CD8-positive, alpha-beta memory T cell (primary cell): Measurements from ENCODE around the gene F11. TPM values are rescaled to one million over a fixed set of nuclear protein-coding genes. Genes with fewer than 3 reads are reported as not detected.

Experiments used
- CTCF ChIA-PET: fragments of 350-600 bp; sonication (Branson Sonifier 250); formaldehyde crosslinking; loops from one replicate; lab custom pipeline; 2021; ENCODE audit warnings: antibody characterized with exemption; lab: Charles Lee
- POLR2A ChIA-PET: fragments of 350-600 bp; sonication (Branson Sonifier 250); formaldehyde crosslinking; loops from one replicate; lab custom pipeline; 2021; ENCODE audit warnings: antibody characterized with exemption; lab: Charles Lee
- DNase-seq, 5 donors: peaks; one replicate each; pipeline versions ENCODE4 v3.0.0 to v3.0.0-alpha.2; 2020 to 2022; ENCODE audit warnings: mixed read lengths in 1 of 5
- H3K27ac ChIP-seq: one replicate; pipeline ENCODE4 v1.7.0; 2013; ENCODE audit warnings: low read depth, mild to moderate bottlenecking, low read length, moderate library complexity
- H3K27me3 ChIP-seq: 2 replicates; pipeline ENCODE4 v1.7.0; 2013; ENCODE audit warnings: low read length, mild to moderate bottlenecking; ENCODE audit not compliant: insufficient read depth, poor library complexity, severe bottlenecking
- H3K36me3 ChIP-seq: 2 replicates; pipeline ENCODE4 v1.7.0; 2013; ENCODE audit warnings: mild to moderate bottlenecking, low read length, moderate library complexity; ENCODE audit not compliant: insufficient read depth
- H3K4me1 ChIP-seq: 2 replicates; pipeline ENCODE4 v1.7.0; 2013; ENCODE audit warnings: mild to moderate bottlenecking, low read length, moderate library complexity; ENCODE audit not compliant: insufficient read depth
- H3K4me3 ChIP-seq: 2 replicates; pipeline ENCODE4 v1.7.0; 2013; ENCODE audit warnings: mild to moderate bottlenecking, low read length
- H3K9me3 ChIP-seq: 2 replicates; pipeline ENCODE4 v1.7.0; 2013; ENCODE audit warnings: mild to moderate bottlenecking, low read length
- H3K27ac Mint-ChIP-seq, 8 donors: one replicate each; pipeline ENCODE4 v1.8.0; 2020 to 2021; ENCODE audit warnings: mixed read lengths in 8 of 8, mild to moderate bottlenecking in 6 of 8, inconsistent platforms in 3 of 8, moderate library complexity in 3 of 8
- H3K27me3 Mint-ChIP-seq, 2 donors: one replicate each; pipeline ENCODE4 v1.8.0; 2020 to 2021; ENCODE audit warnings: mixed read lengths in 2 of 2, mild to moderate bottlenecking in 1 of 2, moderate library complexity in 1 of 2
- H3K36me3 Mint-ChIP-seq, 3 donors: one replicate each; pipeline ENCODE4 v1.8.0; 2020 to 2021; ENCODE audit warnings: mixed read lengths in 3 of 3, inconsistent platforms in 1 of 3, mild to moderate bottlenecking in 1 of 3
- H3K4me1 Mint-ChIP-seq, 3 donors: one replicate each; pipeline ENCODE4 v1.8.0; 2020 to 2021; ENCODE audit warnings: mixed read lengths in 3 of 3, inconsistent platforms in 1 of 3, mild to moderate bottlenecking in 1 of 3
- H3K4me3 Mint-ChIP-seq, 7 donors: one replicate each; pipeline ENCODE4 v1.8.0; 2020 to 2021; ENCODE audit warnings: mixed read lengths in 7 of 7, mild to moderate bottlenecking in 6 of 7, moderate library complexity in 4 of 7, inconsistent platforms in 2 of 7
- H3K9me3 Mint-ChIP-seq, 5 donors: one replicate each; pipeline ENCODE4 v1.8.0; 2020 to 2022; ENCODE audit warnings: mixed read lengths in 5 of 5, mild to moderate bottlenecking in 3 of 5, moderate library complexity in 2 of 5, inconsistent platforms in 1 of 5
- polyA plus RNA-seq: library from polyadenylated mRNA; unstranded; fragments of 300-500 nt; fragmentation: Illumina TruSeq; gene quantifications from one replicate; pipeline ENCODE4 v1.2.3, GENCODE V29; 2021
- total RNA-seq, 2 experiments: library from RNA; stranded (reverse); gene quantifications; one replicate each; pipeline ENCODE4 v1.2.3, GENCODE V29; 2021

The F11 gene
- total and polyA plus RNA-seq, 3 experiments from 2014 or later: not detected

DNA sequence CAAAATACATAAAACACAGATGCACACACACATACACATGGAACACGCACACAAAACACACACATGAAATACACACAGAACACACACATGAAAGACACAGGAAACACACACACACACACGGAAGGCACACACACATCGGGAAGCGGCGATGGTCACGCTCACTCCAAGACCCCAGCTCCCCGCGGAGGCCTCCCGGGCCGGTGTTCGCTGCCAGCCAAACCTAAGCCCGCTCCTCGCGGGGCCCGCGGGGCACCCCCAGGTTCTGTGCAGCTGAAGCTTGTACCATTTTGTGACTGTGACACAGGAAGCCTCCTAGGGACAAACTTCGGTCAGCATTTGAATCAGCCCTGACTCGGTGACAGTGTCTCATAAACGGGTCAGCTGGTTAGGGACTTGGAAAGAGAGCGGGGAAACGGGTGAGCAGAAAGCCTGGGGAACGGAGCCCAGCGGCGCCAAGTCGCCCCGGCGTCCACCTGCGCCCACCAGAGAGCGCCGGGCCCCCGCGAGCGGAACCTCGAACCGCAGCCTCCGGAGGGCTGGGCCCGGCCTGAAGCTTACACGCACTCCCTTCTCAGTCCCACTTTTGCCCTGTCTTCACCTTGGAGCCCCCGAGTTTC, 32.1 kb downstream of the F11 start:
- Mint-ChIP-seq H3K4me3 (no peak overlapping the region), H3K27me3 (peaks cover 20 to 49% of the 10 kb centered on the region in 2 donors), H3K4me1 (peaks cover 3 to 5% (median 4%) of the 10 kb centered on the region in 3 donors), H3K36me3 (no peaks in the 10 kb centered on the region), H3K27ac (no peak overlapping the region), H3K9me3 (no peaks in the 10 kb centered on the region)
- no peaks in the 10 kb centered on the region for H3K4me1 ChIP-seq
- CTCF ChIA-PET: interaction anchor here (0.7 to 2.6 kb wide), 2 partner anchors 9 to 10 kb away, joined by 3 to 7 read pairs; no protein-coding TSS in a partner anchor
- DNase-seq: no peak
- H3K27me3 ChIP-seq: no peaks in the 10 kb centered on the region
- no peaks in the 10 kb centered on the region for H3K36me3 ChIP-seq
- H3K9me3 ChIP-seq: no peaks in the 10 kb centered on the region
- POLR2A ChIA-PET: no interaction called here
- H3K27ac ChIP-seq: no peak overlapping the region
- no peak overlapping the region for H3K4me3 ChIP-seq

DNA sequence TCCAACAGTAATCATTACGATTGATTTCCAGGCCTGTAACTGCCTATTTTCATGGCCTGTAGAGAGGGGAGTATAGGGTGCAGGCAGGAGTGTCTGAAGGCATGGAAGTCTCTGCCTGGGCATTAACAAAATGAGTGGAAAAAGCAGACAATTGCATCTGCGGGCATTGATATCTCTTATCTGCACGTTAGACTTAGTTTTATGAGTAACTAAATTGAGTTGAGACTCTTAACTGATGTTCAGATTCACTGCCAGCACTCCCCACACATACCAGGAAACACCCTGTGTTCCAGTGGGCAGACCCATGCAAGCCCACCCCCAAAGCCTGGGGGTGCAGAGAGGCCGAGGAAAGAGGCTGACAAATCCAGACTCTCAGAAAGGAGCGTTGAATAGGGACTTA, 33.3 kb downstream of the F11 start:
- no peaks in the 10 kb centered on the region for H3K9me3 Mint-ChIP-seq
- H3K36me3 ChIP-seq: no peaks in the 10 kb centered on the region
- no peaks in the 10 kb centered on the region for H3K4me1 ChIP-seq
- H3K27me3 ChIP-seq: no peaks in the 10 kb centered on the region
- no peak overlapping the region for H3K27ac Mint-ChIP-seq
- peaks cover 3 to 5% (median 4%) of the 10 kb centered on the region in 3 donors for H3K4me1 Mint-ChIP-seq
- H3K27ac ChIP-seq: no peak overlapping the region
- CTCF ChIA-PET: interaction anchor here (2.6 kb wide), 1 partner anchor 9 kb away, joined by 7 read pairs; no protein-coding TSS in a partner anchor
- H3K36me3 Mint-ChIP-seq: no peaks in the 10 kb centered on the region
- no peaks in the 10 kb centered on the region for H3K9me3 ChIP-seq
- DNase-seq: no peak
- H3K27me3 Mint-ChIP-seq: peaks cover 18 to 42% of the 10 kb centered on the region in 2 donors
- H3K4me3 ChIP-seq: no peak overlapping the region
- no peak overlapping the region for H3K4me3 Mint-ChIP-seq
- POLR2A ChIA-PET: no interaction called here

DNA sequence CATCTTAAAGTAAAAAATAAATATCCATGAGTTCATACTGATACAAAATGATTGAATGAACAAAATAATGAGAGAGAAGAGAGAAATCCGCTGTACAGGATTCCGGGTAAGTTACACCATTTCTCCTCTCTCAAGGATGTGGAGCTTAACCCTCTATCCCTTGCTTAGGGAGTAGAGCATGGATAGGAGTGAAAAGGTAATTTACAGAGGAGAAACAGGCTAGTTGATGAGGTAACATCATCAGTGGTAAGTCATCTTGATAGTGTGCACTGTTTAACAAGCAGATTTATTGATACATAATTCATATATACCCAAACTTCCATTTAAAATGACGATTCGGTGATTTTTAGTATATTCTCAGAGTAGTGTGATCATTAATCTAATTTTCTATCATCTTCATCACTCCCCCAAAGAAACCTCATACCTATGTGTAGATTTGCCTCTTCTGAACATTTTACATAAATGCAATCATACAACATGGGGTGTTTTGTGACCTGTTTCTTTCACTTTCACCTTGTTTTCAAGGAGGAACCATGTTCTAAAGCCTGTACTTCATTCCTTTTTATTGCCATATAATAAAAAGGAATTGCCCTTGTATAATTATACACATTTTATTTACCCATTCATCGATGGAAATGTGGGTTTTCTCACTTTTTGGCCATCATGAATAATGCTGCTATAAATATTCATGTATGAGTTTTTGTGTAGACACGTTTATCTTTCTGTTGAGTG, 34.8 kb downstream of the F11 start:
- Mint-ChIP-seq H3K9me3 (no peaks in the 10 kb centered on the region), H3K4me1 (peaks cover 3 to 5% (median 4%) of the 10 kb centered on the region in 3 donors), H3K36me3 (no peaks in the 10 kb centered on the region), H3K4me3 (no peak overlapping the region), H3K27ac (no peak overlapping the region), H3K27me3 (peaks cover 23 to 46% of the 10 kb centered on the region in 2 donors)
- no peak overlapping the region for H3K4me3 ChIP-seq
- no peaks in the 10 kb centered on the region for H3K9me3 ChIP-seq
- H3K27ac ChIP-seq: no peak overlapping the region
- no peaks in the 10 kb centered on the region for H3K36me3 ChIP-seq
- no peaks in the 10 kb centered on the region for H3K4me1 ChIP-seq
- no peaks in the 10 kb centered on the region for H3K27me3 ChIP-seq
- no peak for DNase-seq
- CTCF ChIA-PET: no interaction called here
- POLR2A ChIA-PET: no interaction called here

DNA sequence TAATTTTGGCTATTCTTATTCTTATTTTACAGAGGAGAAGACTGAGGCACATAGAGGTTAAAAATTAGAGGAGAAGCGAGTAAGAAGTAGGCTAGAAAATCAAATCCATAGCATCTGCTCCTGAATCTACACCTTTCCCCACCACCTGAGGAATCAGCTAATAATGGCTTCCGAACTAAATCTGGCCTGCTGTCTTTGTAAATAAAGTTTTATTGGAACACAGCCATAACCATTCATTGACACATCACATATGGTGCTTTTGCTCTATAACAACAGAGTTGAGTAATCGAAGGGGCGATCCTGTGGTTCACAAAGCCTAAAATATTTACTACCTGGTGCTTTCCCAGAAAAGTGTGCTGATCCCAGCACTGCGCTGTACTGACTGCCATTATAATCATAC, 38.2 kb downstream of the F11 start:
- Histone ChIP-seq H3K4me1 (no peaks in the 10 kb centered on the region), H3K27me3 (no peaks in the 10 kb centered on the region), H3K27ac (no peak overlapping the region), H3K36me3 (no peaks in the 10 kb centered on the region), H3K9me3 (no peaks in the 10 kb centered on the region), H3K4me3 (no peak overlapping the region)
- Mint-ChIP-seq H3K4me3 (no peak overlapping the region), H3K9me3 (no peaks in the 10 kb centered on the region), H3K36me3 (no peaks in the 10 kb centered on the region), H3K27ac (no peak overlapping the region), H3K27me3 (peaks cover 18 to 47% of the 10 kb centered on the region in 2 donors), H3K4me1 (no peaks in the 10 kb centered on the region)
- no peak for DNase-seq
- CTCF ChIA-PET: no interaction called here
- POLR2A ChIA-PET: no interaction called here

DNA sequence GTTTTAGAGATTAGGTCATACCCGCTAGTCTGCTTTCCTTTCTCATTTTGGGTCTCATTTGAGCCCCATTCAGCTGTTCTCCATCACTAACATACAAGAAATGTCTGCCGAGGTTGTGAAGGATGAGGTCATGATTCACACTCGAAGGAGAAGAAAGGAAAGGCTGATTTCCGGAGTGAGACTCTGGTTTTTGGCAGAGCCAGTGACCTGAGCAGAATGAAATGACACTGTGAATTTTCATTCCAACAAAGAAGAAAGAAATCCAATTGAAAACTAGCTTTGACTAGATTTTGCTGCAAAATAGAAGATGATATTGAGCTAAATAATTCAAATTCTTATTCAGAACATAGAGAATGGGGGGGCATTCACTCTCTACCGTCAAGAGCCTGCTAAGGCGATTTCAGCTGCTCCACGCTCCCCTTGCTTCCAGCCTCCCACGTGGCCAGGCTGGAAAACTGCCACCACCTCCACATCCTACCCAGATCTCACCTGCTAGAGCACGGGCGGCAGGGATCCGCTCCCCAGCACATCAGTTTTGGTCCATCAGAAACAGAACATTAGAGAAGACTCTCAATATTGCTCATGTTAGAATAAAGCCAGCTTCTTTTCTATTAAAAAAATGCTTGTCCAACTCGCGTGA, 39.0 kb downstream of the F11 start:
- no peak overlapping the region for H3K4me3 ChIP-seq
- Mint-ChIP-seq H3K27ac (no peak overlapping the region), H3K9me3 (no peaks in the 10 kb centered on the region), H3K4me3 (no peak overlapping the region), H3K36me3 (no peaks in the 10 kb centered on the region), H3K27me3 (peaks cover 16 to 42% of the 10 kb centered on the region in 2 donors), H3K4me1 (no peaks in the 10 kb centered on the region)
- no peaks in the 10 kb centered on the region for H3K4me1 ChIP-seq
- H3K27me3 ChIP-seq: no peaks in the 10 kb centered on the region
- DNase-seq: no peak
- no peaks in the 10 kb centered on the region for H3K9me3 ChIP-seq
- H3K27ac ChIP-seq: no peak overlapping the region
- ChIA-PET CTCF (no interaction called here), POLR2A (no interaction called here)
- no peaks in the 10 kb centered on the region for H3K36me3 ChIP-seq

DNA sequence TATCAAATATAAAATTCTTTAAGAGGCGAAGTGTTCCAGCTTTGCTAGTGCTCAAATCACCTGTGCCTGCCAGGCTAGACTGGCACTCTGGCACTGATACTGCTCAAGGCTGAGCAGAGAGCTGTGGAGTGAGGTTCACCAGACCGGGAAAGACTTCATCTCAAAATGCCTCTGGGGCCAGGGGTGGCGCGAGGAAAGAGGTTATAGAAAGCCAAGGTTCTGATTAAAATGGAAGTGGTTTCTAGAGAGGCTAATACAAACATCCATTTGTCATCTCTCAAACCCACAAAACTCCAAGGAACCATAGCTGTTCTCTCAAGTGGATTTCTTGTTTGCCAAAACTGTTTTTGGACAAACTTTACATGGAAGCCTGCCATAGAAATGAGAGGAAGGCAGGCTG, 41.5 kb downstream of the F11 start:
- Mint-ChIP-seq H3K27ac (no peak overlapping the region), H3K27me3 (peaks cover 17 to 55% of the 10 kb centered on the region in 2 donors), H3K4me3 (no peak overlapping the region), H3K9me3 (peaks cover 0 to 2% (median 0%) of the 10 kb centered on the region in 5 donors), H3K4me1 (no peaks in the 10 kb centered on the region), H3K36me3 (no peaks in the 10 kb centered on the region)
- Histone ChIP-seq H3K27ac (no peak overlapping the region), H3K36me3 (no peaks in the 10 kb centered on the region), H3K4me3 (no peak overlapping the region), H3K27me3 (no peaks in the 10 kb centered on the region), H3K9me3 (no peaks in the 10 kb centered on the region), H3K4me1 (no peaks in the 10 kb centered on the region)
- no peak for DNase-seq
- ChIA-PET POLR2A (no interaction called here), CTCF (interaction anchor here (1.1 to 2.2 kb wide), 2 partner anchors 9 to 12 kb away, joined by 3 to 7 read pairs; no protein-coding TSS in a partner anchor)

DNA sequence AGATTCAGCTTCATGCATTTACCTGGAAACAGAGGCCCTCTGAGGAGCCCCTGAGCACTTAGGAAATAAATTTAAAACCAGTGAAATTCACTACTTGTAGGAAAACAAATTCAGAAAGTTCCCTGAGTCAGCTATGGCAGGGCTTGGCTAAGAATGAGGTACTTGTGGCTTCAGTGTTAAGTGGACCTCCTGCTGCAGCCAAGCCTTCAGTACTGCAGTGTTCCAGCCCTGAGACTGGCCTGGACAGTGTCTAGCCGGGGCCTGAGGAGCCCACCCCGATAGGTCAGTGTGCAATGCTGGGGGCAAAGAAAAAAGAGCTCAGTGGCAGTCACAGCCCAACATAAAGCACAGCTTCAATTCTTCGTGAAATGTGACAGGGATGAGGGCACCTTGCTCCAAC, 41.9 kb downstream of the F11 start:
- Mint-ChIP-seq H3K27ac (no peak overlapping the region), H3K4me1 (no peaks in the 10 kb centered on the region), H3K27me3 (peaks cover 17 to 58% of the 10 kb centered on the region in 2 donors), H3K4me3 (no peak overlapping the region), H3K9me3 (peaks cover 0 to 2% (median 0%) of the 10 kb centered on the region in 5 donors), H3K36me3 (no peaks in the 10 kb centered on the region)
- Histone ChIP-seq H3K4me3 (no peak overlapping the region), H3K4me1 (no peaks in the 10 kb centered on the region), H3K9me3 (no peaks in the 10 kb centered on the region), H3K36me3 (no peaks in the 10 kb centered on the region), H3K27ac (no peak overlapping the region), H3K27me3 (no peaks in the 10 kb centered on the region)
- DNase-seq: no peak
- CTCF ChIA-PET: interaction anchor here (2.2 kb wide), 1 partner anchor 9 kb away, joined by 7 read pairs; no protein-coding TSS in a partner anchor
- POLR2A ChIA-PET: no interaction called here

DNA sequence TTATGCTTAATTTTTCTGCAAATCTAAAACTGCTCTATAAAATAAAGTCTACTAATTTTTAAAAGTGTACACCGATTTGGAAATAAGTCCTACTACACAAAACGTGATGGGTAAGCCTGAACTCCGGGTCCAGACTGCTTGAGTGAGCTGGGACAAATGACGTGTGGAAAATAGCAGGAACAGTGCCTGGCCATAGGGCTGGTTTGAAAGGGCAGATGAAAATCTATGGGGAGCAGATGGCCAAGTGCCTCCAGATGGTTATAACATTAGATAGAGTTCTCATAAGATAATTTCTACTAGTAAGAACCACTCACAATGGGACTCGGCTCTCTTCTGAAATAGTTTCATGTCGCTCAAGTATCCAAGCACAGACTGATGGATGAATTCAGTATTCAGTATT, 52.5 kb downstream of the F11 start:
- Histone ChIP-seq H3K36me3 (no peaks in the 10 kb centered on the region), H3K27ac (no peak overlapping the region), H3K4me3 (no peak overlapping the region), H3K4me1 (no peaks in the 10 kb centered on the region), H3K9me3 (no peaks in the 10 kb centered on the region), H3K27me3 (no peaks in the 10 kb centered on the region)
- Mint-ChIP-seq H3K4me1 (no peaks in the 10 kb centered on the region), H3K36me3 (no peaks in the 10 kb centered on the region), H3K4me3 (no peak overlapping the region), H3K9me3 (no peaks in the 10 kb centered on the region), H3K27ac (no peak overlapping the region), H3K27me3 (peaks cover 0 to 11% of the 10 kb centered on the region in 2 donors)
- ChIA-PET POLR2A (no interaction called here), CTCF (no interaction called here)
- DNase-seq: no peak
